H1 (cell line): ENCODE measurements around the gene GRIN2C. TPM values are rescaled to one million over a fixed set of nuclear protein-coding genes. Genes with fewer than 3 reads are reported as not detected.
"Not testable (repeated sequence)": the region's sequence is repeated elsewhere in the genome, so short reads cannot be mapped to it uniquely, and the experiment has no call there.

ENCODE experiments used
- CTCF ChIA-PET: fragments of 300-600 bp; sonication (Branson Sonifier 250); formaldehyde crosslinking; loops from one replicate; lab custom pipeline; 2021; ENCODE audit not compliant: partially characterized antibody; lab: Charles Lee
- POLR2A ChIA-PET: fragments of 300-600 bp; sonication (Branson Sonifier 250); formaldehyde crosslinking; loops from one replicate; lab custom pipeline; 2021; ENCODE audit warnings: inconsistent platforms; ENCODE audit not compliant: partially characterized antibody; lab: Charles Lee
- DNase-seq, 2 experiments: peaks; one replicate each; pipeline versions ENCODE4 v3.0.0 to v3.0.0-alpha.2; 2010 to 2022; ENCODE audit warnings: low spot score in 2 of 2, low read depth in 1 of 2, mixed read lengths in 1 of 2
- FAIRE-seq: peaks from 2 replicates; lab custom pipeline; 2011; peaks lifted over from hg19 to GRCh38; lab: Jason Lieb, UNC
- H2AFZ ChIP-seq: 2 replicates; pipeline ENCODE4 v1.8.1; 2012; ENCODE audit warnings: low read length, inconsistent platforms
- H2AK5ac ChIP-seq: 2 replicates; pipeline ENCODE4 v1.6.1; 2013; ENCODE audit warnings: low read depth, low read length
- H2BK120ac ChIP-seq: replicated peaks from 2 replicates; pipeline ENCODE3; 2013; ENCODE audit warnings: low read depth, low read length, inconsistent platforms
- H2BK12ac ChIP-seq: 2 replicates; pipeline ENCODE4 v1.6.1; 2013; ENCODE audit warnings: low read depth, low read length
- H2BK15ac ChIP-seq: 2 replicates; pipeline ENCODE4 v1.6.1; 2013; ENCODE audit warnings: low read length
- H2BK20ac ChIP-seq: 2 replicates; pipeline ENCODE4 v1.6.1; 2013; ENCODE audit warnings: low read length
- H2BK5ac ChIP-seq: 2 replicates; pipeline ENCODE4 v1.6.1; 2013; ENCODE audit warnings: low read depth, low read length
- H3K14ac ChIP-seq: 2 replicates; pipeline ENCODE4 v1.6.1; 2013; ENCODE audit warnings: inconsistent platforms; ENCODE audit not compliant: insufficient read length
- H3K18ac ChIP-seq: 2 replicates; pipeline ENCODE4 v1.6.1; 2013; ENCODE audit warnings: low read length; ENCODE audit errors: extremely low read depth
- H3K23ac ChIP-seq: 2 replicates; pipeline ENCODE4 v1.6.1; 2013; ENCODE audit warnings: inconsistent platforms; ENCODE audit not compliant: insufficient read length
- H3K23me2 ChIP-seq: 2 replicates; pipeline ENCODE4 v1.6.1; 2013; ENCODE audit warnings: low read depth, low read length
- H3K27ac ChIP-seq: 2 replicates; pipeline ENCODE4 v1.6.1; 2011; ENCODE audit warnings: low read depth, low read length, inconsistent platforms
- H3K27me3 ChIP-seq, 4 experiments: replicated peaks in 1 of 4; 1 replicate in 1 of 4; 2 replicates in 3 of 4; pipeline versions ENCODE4 v1.6.1 to v1.8.1; 2011 to 2013; ENCODE audit warnings: low read length in 3 of 4, mild to moderate bottlenecking in 3 of 4, inconsistent platforms in 2 of 4, mixed read lengths in 2 of 4, moderate library complexity in 1 of 4; ENCODE audit not compliant: control insufficient read depth in 3 of 4, insufficient read depth in 3 of 4; ENCODE audit errors: extremely low read depth in 1 of 4
- H3K36me3 ChIP-seq, 4 experiments: 2 replicates each; pipeline versions ENCODE4 v1.6.1 to v1.8.1; 2011 to 2013; ENCODE audit warnings: mild to moderate bottlenecking in 4 of 4, low read length in 3 of 4, moderate library complexity in 2 of 4, control low read depth in 1 of 4, inconsistent platforms in 1 of 4; ENCODE audit not compliant: insufficient read depth in 4 of 4, control insufficient read depth in 2 of 4
- H3K4ac ChIP-seq: replicated peaks from 2 replicates; pipeline ENCODE3; 2013; ENCODE audit warnings: low read length, low read depth, mixed read lengths, inconsistent platforms; ENCODE audit not compliant: insufficient read length
- H3K4me1 ChIP-seq, 4 experiments: replicated peaks in 1 of 4; 1 replicate in 1 of 4; 2 replicates in 3 of 4; pipeline versions ENCODE4 v1.6.1 to v1.8.1; 2011 to 2013; ENCODE audit warnings: low read length in 3 of 4, inconsistent platforms in 2 of 4, mixed read lengths in 1 of 4; ENCODE audit not compliant: insufficient read depth in 4 of 4, control insufficient read depth in 3 of 4
- H3K4me2 ChIP-seq, 2 experiments: 2 replicates each; pipeline versions ENCODE4 v1.6.1 to v1.8.1; 2011 to 2013; ENCODE audit warnings: low read depth in 2 of 2, low read length in 2 of 2, control low read depth in 1 of 2, inconsistent platforms in 1 of 2, mild to moderate bottlenecking in 1 of 2; ENCODE audit not compliant: insufficient read depth in 1 of 2
- H3K4me3 ChIP-seq, 4 experiments: fragments of 200-600, 300-600 bp in 1 of 4; sonication (generic), shearing (Covaris generic), sonication (Bioruptor Twin) in 1 of 4; 2 replicates each; pipeline versions ENCODE4 v1.5.1 to v1.8.1; 2011 to 2016; ENCODE audit warnings: low read length in 4 of 4, low read depth in 3 of 4, control low read depth in 2 of 4, inconsistent platforms in 2 of 4, mild to moderate bottlenecking in 2 of 4, mixed read lengths in 1 of 4, moderate library complexity in 1 of 4; ENCODE audit not compliant: insufficient read depth in 2 of 4; ENCODE audit errors: extremely low read depth in 1 of 4
- H3K56ac ChIP-seq: replicated peaks from 2 replicates; pipeline ENCODE3; 2013; ENCODE audit warnings: low read depth, mild to moderate bottlenecking, mixed read lengths, low read length, inconsistent platforms; ENCODE audit not compliant: insufficient read length
- H3K79me1 ChIP-seq: 2 replicates; pipeline ENCODE4 v1.6.1; 2013; ENCODE audit warnings: low read depth, low read length, control low read depth
- H3K79me2 ChIP-seq, 2 experiments: 2 replicates each; pipeline versions ENCODE4 v1.6.1 to v1.8.1; 2012 to 2013; ENCODE audit warnings: low read length in 2 of 2, mild to moderate bottlenecking in 2 of 2, inconsistent platforms in 1 of 2; ENCODE audit not compliant: insufficient read depth in 2 of 2, control insufficient read depth in 1 of 2
- H3K9ac ChIP-seq, 4 experiments: replicated peaks in 1 of 4; 1 replicate in 1 of 4; 2 replicates in 3 of 4; pipeline versions ENCODE4 v1.6.1 to v1.8.1; 2011 to 2013; ENCODE audit warnings: low read depth in 3 of 4, low read length in 3 of 4, control low read depth in 2 of 4, mild to moderate bottlenecking in 2 of 4, moderate library complexity in 2 of 4, inconsistent platforms in 1 of 4; ENCODE audit errors: extremely low read depth in 1 of 4
- H3K9me3 ChIP-seq, 2 experiments: 2 replicates each; pipeline versions ENCODE4 v1.6.1 to v1.8.1; 2012 to 2013; ENCODE audit warnings: mild to moderate bottlenecking in 2 of 2, moderate library complexity in 2 of 2, control low read depth in 1 of 2, inconsistent platforms in 1 of 2, low read depth in 1 of 2, low read length in 1 of 2, mixed read lengths in 1 of 2; ENCODE audit not compliant: insufficient read depth in 2 of 2
- H4K20me1 ChIP-seq, 2 experiments: replicated peaks in 1 of 2; 2 replicates each; pipeline versions ENCODE3 to v1.8.1; 2011 to 2013; ENCODE audit warnings: inconsistent platforms in 2 of 2, low read length in 2 of 2, mild to moderate bottlenecking in 1 of 2; ENCODE audit not compliant: insufficient read depth in 2 of 2, control insufficient read depth in 1 of 2
- H4K5ac ChIP-seq: 2 replicates; pipeline ENCODE4 v1.6.1; 2013; ENCODE audit warnings: low read length, low read depth, mixed read lengths, inconsistent platforms; ENCODE audit not compliant: insufficient read length
- H4K8ac ChIP-seq: 2 replicates; pipeline ENCODE4 v1.8.0; 2013; ENCODE audit warnings: mild to moderate bottlenecking, moderate library complexity, low read length, inconsistent platforms; ENCODE audit not compliant: insufficient read depth; ENCODE audit errors: extremely low read depth
- H4K91ac ChIP-seq: replicated peaks from 2 replicates; pipeline ENCODE3; 2013; ENCODE audit warnings: low read length, mixed read lengths, inconsistent platforms; ENCODE audit not compliant: insufficient read length
- BACH1 ChIP-seq: IDR thresholded peaks from 2 replicates; pipeline ENCODE4 v1.6.1; 2012; ENCODE audit warnings: low read length, improper control_type of control experiment
- CTCF ChIP-seq, 3 experiments: IDR thresholded peaks; 1 replicate in 2 of 3; 2 replicates in 1 of 3; pipeline versions ENCODE4 v1.5.1 to v1.6.1; 2011; ENCODE audit warnings: low read length in 3 of 3, mild to moderate bottlenecking in 3 of 3, inconsistent platforms in 2 of 3, low read depth in 1 of 3, moderate library complexity in 1 of 3; ENCODE audit not compliant: insufficient read depth in 1 of 3; ENCODE audit errors: control extremely low read depth in 1 of 3
- E2F6 ChIP-seq: IDR thresholded peaks from 2 replicates; pipeline ENCODE4 v1.6.1; 2012; ENCODE audit warnings: inconsistent platforms
- KDM1A ChIP-seq: fragments of 200-600, 300-600 bp; sonication (generic); IDR thresholded peaks from 2 replicates; pipeline ENCODE4 v1.7.1; 2016; ENCODE audit warnings: mild to moderate bottlenecking, low read length, borderline replicate concordance
- KDM5A ChIP-seq: fragments of 200-600 bp; IDR thresholded peaks from 2 replicates; pipeline ENCODE4 v1.7.1; 2012; ENCODE audit warnings: mild to moderate bottlenecking, low read length, inconsistent platforms, mixed read lengths
- RAD21 ChIP-seq, 2 experiments: IDR thresholded peaks in 1 of 2; conservative IDR thresholded peaks in 1 of 2; 2 replicates each; pipeline ENCODE4 v1.6.1; 2011; ENCODE audit warnings: low read depth in 2 of 2, low read length in 2 of 2, improper control_type of control experiment in 1 of 2, inconsistent platforms in 1 of 2, mild to moderate bottlenecking in 1 of 2, moderate library complexity in 1 of 2
- SIN3A ChIP-seq, 2 experiments: IDR thresholded peaks in 1 of 2; conservative IDR thresholded peaks in 1 of 2; 2 replicates each; pipeline ENCODE4 v1.6.1; 2011 to 2012; ENCODE audit warnings: low read length in 2 of 2, improper control_type of control experiment in 1 of 2, low read depth in 1 of 2, mild to moderate bottlenecking in 1 of 2
- WGBS, 2 experiments: shearing (Covaris generic) in 1 of 2; methylation state at CpG; one replicate each; pipeline versions ENCODE4 v1.1.6 to v1.1.7; 2013 to 2015; ENCODE audit warnings: low lambda C conversion rate in 2 of 2, mixed read lengths in 2 of 2, inconsistent platforms in 1 of 2, low coverage in 1 of 2, missing lambda C conversion rate in 1 of 2; ENCODE audit not compliant: insufficient replicate concordance in 2 of 2, insufficient coverage in 1 of 2, insufficient read length in 1 of 2; ENCODE audit errors: extremely low coverage in 1 of 2, missing lambda C conversion rate in 1 of 2; 5-methylcytosine and 5-hydroxymethylcytosine counted together
- polyA plus RNA-seq, 7 experiments: library from polyadenylated mRNA; depleted of rRNA in 3 of 7; stranded (reverse) in 5 of 7; unstranded in 2 of 7; fragments of >200 nt in 5 of 7; fragments of 200-250 nt in 2 of 7; gene quantifications; 1 replicate in 5 of 7; 2 replicates in 1 of 7; 4 replicates in 1 of 7; pipeline versions ENCODE4 v1.2.1 to v1.2.3, GENCODE V29; 2011 to 2013; ENCODE audit warnings: missing spikeins in 2 of 7, mixed read lengths in 2 of 7
- total RNA-seq: library from RNA; stranded (reverse); fragmentation: NEBNext Ultra II Directional; extraction: Animal tissue kit (Norgen Biotek cat#: 25700); gene quantifications from 2 replicates; pipeline ENCODE4 v1.2.1, GENCODE V29; 2021

Gene GRIN2C
- total and polyA plus RNA-seq, 2 of the 8 experiments (the other 6 are each of a cell fraction or from before 2014, with no cell fraction given) = 0.06 to 0.07 TPM

GRCh38 chr17:74907012-74907411 is 47.3 kb upstream of the GRIN2C start (continued):
- TF ChIP-seq CTCF (IDR thresholded peaks at IDR 0.05; ENCODE audit: control extremely low read depth in 1 of 3, insufficient read depth in 1 of 3, low read depth in 1 of 3, low read length in 3 of 3) (no peak), SIN3A (conservative IDR thresholded peaks at IDR 0.05 in 1 of 2, IDR thresholded peaks at IDR 0.05 in 1 of 2; ENCODE audit: low read depth in 1 of 2, low read length in 2 of 2) (no peak), RAD21 (IDR thresholded peaks at IDR 0.05 in 1 of 2, conservative IDR thresholded peaks at IDR 0.05 in 1 of 2; ENCODE audit: low read depth in 2 of 2, low read length in 2 of 2) (no peak), BACH1 (no peak), KDM5A (no peak), KDM1A (no peak), E2F6 (peak; percentile 37; the same call in 1 of the 2 replicates)
- TF ChIP-seq, all 59 proteins: peak for 2

GRCh38 chr17:74906214-74906793 is 46.6 kb upstream of the GRIN2C start:
- not testable (repeated sequence) for H2BK15ac ChIP-seq, H2BK120ac ChIP-seq, H3K79me2 ChIP-seq, H3K56ac ChIP-seq, H3K9me3 ChIP-seq, H2AK5ac ChIP-seq, DNase-seq, H3K9ac ChIP-seq, H3K23me2 ChIP-seq, H3K23ac ChIP-seq, H2BK12ac ChIP-seq, H3K27me3 ChIP-seq, H3K4ac ChIP-seq, H4K20me1 ChIP-seq, H2BK20ac ChIP-seq, H3K27ac ChIP-seq, H3K4me3 ChIP-seq, H2BK5ac ChIP-seq, H2AFZ ChIP-seq, H3K14ac ChIP-seq, H4K5ac ChIP-seq, H3K79me1 ChIP-seq, FAIRE-seq, H4K91ac ChIP-seq, H3K18ac ChIP-seq, H4K8ac ChIP-seq, H3K36me3 ChIP-seq, H3K4me2 ChIP-seq
- POLR2A ChIA-PET = interaction anchor here (0.9 to 2.0 kb wide), 6 partner anchors 10 to 106 kb away, joined by 3 to 7 read pairs (median 4); partner anchors contain the start of genes FADS6, MRPL58 and OTOP2
- CTCF ChIA-PET = interaction anchor here (0.6 to 49.9 kb wide), 10 partner anchors 12 to 251 kb away, joined by 3 to 1072 read pairs (median 4); partner anchors contain the start of genes OTOP2 and USH1G
- H3K4me1 ChIP-seq = peaks cover 5 to 18% (median 14%) of the 10 kb centered on the region in 4 experiments
- 89% methylated on average over 6 of the region's 6 CpGs; no CpG with 5 or more reads in 1 of the 2 experiments for WGBS, 2 experiments
